Loucy (cell line): ENCODE results near the gene GCA.
A peak's percentile ranks its signal among the peaks of the same experiment; 100 is the strongest.

ENCODE experiments used
- H2AFZ ChIP-seq: fragments of 200-600 bp; sonication (generic); 2 replicates; pipeline ENCODE4 v1.6.0; 2016; ENCODE audit warnings: antibody characterized with exemption, mild to moderate bottlenecking, low read length, moderate library complexity
- H3F3A ChIP-seq: fragments of 200-600 bp; 2 replicates; pipeline ENCODE4 v1.6.0; 2016; ENCODE audit warnings: antibody characterized with exemption, low read depth, mild to moderate bottlenecking
- H3K27me3 ChIP-seq: fragments of 200-600 bp; sonication (generic); 2 replicates; pipeline ENCODE4 v1.6.1; 2014; ENCODE audit warnings: low read length, mild to moderate bottlenecking; ENCODE audit not compliant: insufficient read depth, poor library complexity, severe bottlenecking
- H3K36me3 ChIP-seq: fragments of 200-600 bp; sonication (generic); 2 replicates; pipeline ENCODE4 v1.6.1; 2016; ENCODE audit warnings: low read length; ENCODE audit not compliant: insufficient read depth
- H3K4me1 ChIP-seq: fragments of 200-600 bp; sonication (generic); 2 replicates; pipeline ENCODE4 v1.5.1; 2014; ENCODE audit warnings: low read length, mild to moderate bottlenecking; ENCODE audit not compliant: insufficient read depth, poor library complexity, severe bottlenecking
- H3K4me2 ChIP-seq: fragments of 200-600 bp; sonication (generic); 2 replicates; pipeline ENCODE4 v1.6.0; 2014; ENCODE audit warnings: antibody characterized with exemption, low read length, low read depth, mild to moderate bottlenecking; ENCODE audit not compliant: poor library complexity, severe bottlenecking
- H3K4me3 ChIP-seq: fragments of 200-600 bp; sonication (generic); 2 replicates; pipeline ENCODE4 v1.5.1; 2014; ENCODE audit warnings: low read length, mild to moderate bottlenecking, mixed read lengths; ENCODE audit not compliant: poor library complexity, severe bottlenecking
- H3K79me2 ChIP-seq: fragments of 200-600 bp; sonication (generic); 2 replicates; pipeline ENCODE4 v1.6.1; 2014; ENCODE audit warnings: low read length; ENCODE audit not compliant: insufficient read depth
- H3K9ac ChIP-seq: fragments of 200-600 bp; sonication (generic); 2 replicates; pipeline ENCODE4 v1.6.0; 2014; ENCODE audit warnings: mild to moderate bottlenecking, low read depth, low read length, moderate library complexity; ENCODE audit not compliant: poor library complexity, severe bottlenecking
- H3K9me2 ChIP-seq: fragments of 200-600 bp; sonication (generic); replicated peaks from 2 replicates; pipeline ENCODE4 v1.6.1; 2016; ENCODE audit warnings: low read depth, low read length, mixed read lengths
- H3K9me3 ChIP-seq: fragments of 200-600 bp; sonication (generic); 2 replicates; pipeline ENCODE4 v1.6.1; 2014; ENCODE audit warnings: mild to moderate bottlenecking, antibody characterized with exemption, low read length, low read depth; ENCODE audit not compliant: insufficient read depth
- H4K20me1 ChIP-seq: fragments of 200-600 bp; sonication (generic); 2 replicates; pipeline ENCODE4 v1.6.0; 2014; ENCODE audit warnings: antibody characterized with exemption, low read length, mild to moderate bottlenecking; ENCODE audit not compliant: insufficient read depth, poor library complexity, severe bottlenecking
- EZH2phosphoT487 ChIP-seq: fragments of 200-600 bp; IDR thresholded peaks from 2 replicates; pipeline ENCODE4 v1.6.1; 2018; ENCODE audit warnings: antibody characterized with exemption, mild to moderate bottlenecking, moderate library complexity, borderline replicate concordance
- TF ChIP-seq, protein P1 (sequence below): fragments of 200-600 bp; sonication (generic); conservative IDR thresholded peaks from 2 replicates; pipeline ENCODE4 v1.5.1; 2014; ENCODE audit warnings: mild to moderate bottlenecking, antibody characterized with exemption, low read length

GCA gene

DNA sequence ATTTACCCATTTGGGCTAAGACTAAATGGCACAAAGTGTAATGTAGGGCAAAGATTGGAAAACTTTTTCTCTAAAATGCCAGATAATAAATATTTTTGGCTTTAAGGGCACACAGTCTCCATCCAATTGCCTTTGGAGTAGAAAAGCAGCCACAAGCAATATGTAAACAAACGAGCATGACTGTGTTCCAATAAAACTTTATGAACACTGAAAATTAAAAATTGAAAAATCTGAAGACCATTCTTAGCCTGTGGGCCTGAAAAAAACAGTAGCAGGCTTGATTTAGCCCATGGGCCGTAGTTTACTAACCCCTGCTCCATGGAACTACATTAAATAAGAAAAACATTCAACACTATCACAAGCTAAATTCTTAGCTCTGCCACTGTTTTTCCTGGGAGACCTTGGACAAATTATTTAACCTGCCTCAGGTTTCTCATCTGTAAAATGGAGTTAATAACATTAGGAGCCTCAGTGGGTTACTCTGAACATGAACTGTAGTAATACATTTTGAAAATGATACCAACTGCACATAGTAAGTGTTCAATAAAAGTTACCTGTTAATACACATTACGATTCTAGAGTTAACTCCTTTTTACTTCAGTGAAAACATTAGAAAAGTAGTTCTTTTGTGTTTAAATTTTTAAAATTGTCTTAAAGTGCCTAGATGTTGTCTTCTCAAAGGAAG is 26.7 kb upstream of the GCA start:
- peak overlapping the region; percentile 80 for H3K9ac ChIP-seq
- H3K9me2 ChIP-seq = no peaks in the 10 kb centered on the region
- H4K20me1 ChIP-seq = no peaks in the 10 kb centered on the region
- H3K27me3 ChIP-seq = no peaks in the 10 kb centered on the region
- peak overlapping the region; percentile 74 for H3K4me2 ChIP-seq
- peak overlapping the region; percentile 93; the same call in 1 of the 2 replicates for H2AFZ ChIP-seq
- peaks cover 36% of the 10 kb centered on the region for H3K79me2 ChIP-seq
- H3F3A ChIP-seq = no peaks in the 10 kb centered on the region
- TF ChIP-seq, protein P1, sequence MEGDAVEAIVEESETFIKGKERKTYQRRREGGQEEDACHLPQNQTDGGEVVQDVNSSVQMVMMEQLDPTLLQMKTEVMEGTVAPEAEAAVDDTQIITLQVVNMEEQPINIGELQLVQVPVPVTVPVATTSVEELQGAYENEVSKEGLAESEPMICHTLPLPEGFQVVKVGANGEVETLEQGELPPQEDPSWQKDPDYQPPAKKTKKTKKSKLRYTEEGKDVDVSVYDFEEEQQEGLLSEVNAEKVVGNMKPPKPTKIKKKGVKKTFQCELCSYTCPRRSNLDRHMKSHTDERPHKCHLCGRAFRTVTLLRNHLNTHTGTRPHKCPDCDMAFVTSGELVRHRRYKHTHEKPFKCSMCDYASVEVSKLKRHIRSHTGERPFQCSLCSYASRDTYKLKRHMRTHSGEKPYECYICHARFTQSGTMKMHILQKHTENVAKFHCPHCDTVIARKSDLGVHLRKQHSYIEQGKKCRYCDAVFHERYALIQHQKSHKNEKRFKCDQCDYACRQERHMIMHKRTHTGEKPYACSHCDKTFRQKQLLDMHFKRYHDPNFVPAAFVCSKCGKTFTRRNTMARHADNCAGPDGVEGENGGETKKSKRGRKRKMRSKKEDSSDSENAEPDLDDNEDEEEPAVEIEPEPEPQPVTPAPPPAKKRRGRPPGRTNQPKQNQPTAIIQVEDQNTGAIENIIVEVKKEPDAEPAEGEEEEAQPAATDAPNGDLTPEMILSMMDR = no peak
- no peak for TF ChIP-seq EZH2phosphoT487
- no peaks in the 10 kb centered on the region for H3K9me3 ChIP-seq
- no peaks in the 10 kb centered on the region for H3K36me3 ChIP-seq
- peak overlapping the region; percentile 96 for H3K4me3 ChIP-seq
- peaks cover 59% of the 10 kb centered on the region for H3K4me1 ChIP-seq

DNA sequence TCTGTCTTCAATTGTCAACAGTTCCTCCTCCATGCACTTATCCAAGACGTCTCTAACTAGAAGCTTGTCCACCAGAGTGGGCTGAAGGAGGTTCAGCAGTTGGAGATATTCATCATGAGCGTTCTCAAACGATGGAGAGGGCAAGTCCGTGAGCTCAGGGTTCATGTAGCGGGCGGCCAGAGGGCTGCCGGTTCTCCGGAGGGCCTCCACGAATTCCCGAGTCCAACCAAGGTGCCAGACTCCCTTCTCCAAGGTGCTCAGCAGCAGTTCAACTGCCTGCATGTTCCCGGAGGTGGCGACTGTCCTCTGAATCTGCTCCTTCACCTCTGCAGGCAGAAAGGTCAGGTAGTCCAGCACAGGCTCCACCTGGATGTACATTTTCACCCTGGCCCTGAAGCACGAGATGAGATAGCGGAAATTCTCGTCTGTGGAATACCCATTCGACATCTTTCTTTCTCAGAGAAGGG is 26.0 kb upstream of the GCA start:
- TF ChIP-seq EZH2phosphoT487 = no peak
- TF ChIP-seq, protein P1 = no peak
- Histone ChIP-seq H3K9ac (peak overlapping the region; percentile 80), H4K20me1 (no peaks in the 10 kb centered on the region), H3K4me1 (peaks cover 53% of the 10 kb centered on the region), H3K27me3 (no peaks in the 10 kb centered on the region), H3K9me3 (no peaks in the 10 kb centered on the region), H3F3A (no peaks in the 10 kb centered on the region), H2AFZ (peak overlapping the region; percentile 93), H3K4me2 (peak overlapping the region; percentile 74), H3K9me2 (no peaks in the 10 kb centered on the region), H3K4me3 (peak overlapping the region; percentile 96), H3K36me3 (no peaks in the 10 kb centered on the region), H3K79me2 (peaks cover 31% of the 10 kb centered on the region)

DNA sequence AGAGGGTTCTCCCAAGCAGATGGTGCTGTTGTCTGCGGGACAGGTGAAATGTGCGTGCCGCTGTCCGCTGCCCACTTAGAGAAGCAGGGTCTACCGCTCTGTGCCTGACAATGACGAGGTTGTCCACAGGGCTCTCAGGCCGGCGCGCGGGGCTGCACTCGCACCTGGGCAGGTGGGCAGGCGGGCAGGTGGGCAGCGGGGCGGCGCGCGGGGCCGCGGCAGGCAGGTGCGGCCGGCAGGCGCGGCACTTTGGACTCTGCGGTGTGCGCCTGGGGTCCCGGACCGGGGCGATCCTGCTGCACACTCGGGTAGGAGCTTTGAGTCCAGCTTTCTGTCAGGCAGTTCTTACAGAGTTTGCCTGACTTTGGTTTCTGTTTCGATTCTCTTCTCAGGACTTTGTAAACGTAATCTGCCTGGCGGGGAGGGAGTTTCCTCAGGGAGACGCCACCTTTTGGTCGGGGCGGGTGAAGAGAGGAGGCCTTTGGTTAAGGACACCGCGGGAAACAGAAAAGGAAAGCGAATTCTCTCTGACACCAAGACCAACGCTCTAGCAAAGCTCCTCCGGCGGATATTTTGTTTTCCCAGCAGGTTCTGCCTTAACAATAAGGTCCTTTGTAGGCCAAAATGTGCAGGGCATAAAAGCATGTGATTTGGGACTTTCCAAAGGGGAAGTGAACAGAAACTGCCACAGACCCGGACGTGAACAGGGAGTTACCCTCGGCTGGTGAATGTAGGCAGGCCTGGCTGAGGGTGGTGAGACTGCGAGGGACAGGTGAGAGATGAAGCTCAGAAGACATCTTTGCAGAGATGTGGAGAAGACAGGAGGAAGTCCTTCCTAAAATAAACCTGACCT is 25.4 kb upstream of the GCA start, which contains the start of gene IFIH1:
IFIH1 (minus strand) TSS at position 357 of the 853 bp plus-strand sequence. CDS start 377 bp downstream, outside the sequence.
- Histone ChIP-seq H4K20me1 (no peaks in the 10 kb centered on the region), H3K9me3 (no peaks in the 10 kb centered on the region), H3K9me2 (no peaks in the 10 kb centered on the region), H3K27me3 (no peaks in the 10 kb centered on the region), H3K9ac (peak within 1 kb of the TSS; percentile 80), H2AFZ (peak within 1 kb of the TSS; percentile 93), H3K4me2 (peak within 1 kb of the TSS; percentile 74), H3K36me3 (no peaks in the 10 kb centered on the region), H3K4me3 (peak within 1 kb of the TSS; percentile 96), H3K79me2 (peaks cover 31% of the 10 kb centered on the region), H3F3A (no peaks in the 10 kb centered on the region), H3K4me1 (peaks cover 51% of the 10 kb centered on the region)
- no peak for TF ChIP-seq EZH2phosphoT487
- TF ChIP-seq, protein P1 = peak; percentile 41
